GM19025 (cell line): Measurements from ENCODE around the gene WWP2.

Experiments used
- ATAC-seq: cut with Tn5 transposase; IDR thresholded peaks from one replicate; pipeline ENCODE4 v1.9.1; 2021; ENCODE audit warnings: mild to moderate bottlenecking, low read depth, moderate library complexity; ENCODE audit not compliant: unreplicated experiment

Gene WWP2

DNA sequence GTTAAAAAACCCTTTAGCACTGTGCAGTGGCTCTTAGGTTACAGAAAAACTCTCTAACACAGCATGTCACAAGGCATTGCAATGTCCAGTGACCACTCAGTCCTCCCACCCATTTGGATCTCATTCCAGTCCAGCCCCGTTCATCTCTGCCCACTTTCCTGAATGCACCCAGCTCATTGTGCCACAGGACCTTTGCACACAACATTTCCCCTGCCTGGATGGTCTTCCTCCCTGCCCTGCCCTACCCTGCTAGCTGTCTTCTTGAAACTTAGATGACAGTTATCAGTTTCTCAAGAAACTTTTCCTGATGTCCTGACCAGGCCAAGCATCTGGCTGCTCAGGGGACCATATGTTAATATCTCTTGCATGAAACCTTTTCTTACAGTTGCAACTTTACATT is 67.2 kb downstream of the WWP2 start:
- ATAC-seq: no peak

GRCh38 chr16:69830146-69830533 is 68.0 kb downstream of the WWP2 start:
- no peak for ATAC-seq

DNA sequence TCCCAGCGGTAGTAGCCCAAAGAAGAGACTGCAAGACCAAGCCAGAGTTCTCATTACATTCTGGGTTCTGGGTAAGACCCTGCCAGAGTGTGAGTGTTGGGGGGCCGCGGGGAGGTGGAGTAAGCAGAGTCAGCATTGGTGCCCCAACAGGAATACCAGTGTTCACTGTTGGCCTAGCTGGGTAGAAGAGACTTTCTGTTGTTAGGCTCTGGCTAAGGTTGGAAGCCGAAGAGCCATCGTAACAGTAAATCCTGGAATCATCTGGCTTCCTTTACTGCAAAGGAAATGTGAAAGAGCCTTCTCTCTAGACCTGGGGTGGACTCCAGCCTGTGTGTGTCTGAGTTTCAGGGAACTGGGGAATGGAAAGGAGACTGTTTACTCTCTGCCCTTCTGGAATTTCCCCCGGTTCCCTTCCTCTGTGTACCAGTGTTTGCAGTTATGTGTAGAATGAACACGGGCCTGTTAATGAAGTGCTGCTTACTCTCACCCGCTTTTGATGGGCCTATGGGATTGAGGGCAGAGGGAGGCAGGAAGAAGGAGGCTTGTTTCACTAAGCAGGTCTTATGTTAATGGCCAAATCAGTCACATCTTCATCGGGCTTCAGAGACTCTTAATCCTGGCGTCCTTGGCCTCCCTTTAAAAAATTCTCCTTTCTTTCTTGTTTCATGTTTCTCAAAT is 68.5 kb downstream of the WWP2 start:
- ATAC-seq: no peak

- no peak for ATAC-seq
Measured at GRCh38 chr16:69831212-69832123, 69.3 kb downstream of the WWP2 start.

DNA sequence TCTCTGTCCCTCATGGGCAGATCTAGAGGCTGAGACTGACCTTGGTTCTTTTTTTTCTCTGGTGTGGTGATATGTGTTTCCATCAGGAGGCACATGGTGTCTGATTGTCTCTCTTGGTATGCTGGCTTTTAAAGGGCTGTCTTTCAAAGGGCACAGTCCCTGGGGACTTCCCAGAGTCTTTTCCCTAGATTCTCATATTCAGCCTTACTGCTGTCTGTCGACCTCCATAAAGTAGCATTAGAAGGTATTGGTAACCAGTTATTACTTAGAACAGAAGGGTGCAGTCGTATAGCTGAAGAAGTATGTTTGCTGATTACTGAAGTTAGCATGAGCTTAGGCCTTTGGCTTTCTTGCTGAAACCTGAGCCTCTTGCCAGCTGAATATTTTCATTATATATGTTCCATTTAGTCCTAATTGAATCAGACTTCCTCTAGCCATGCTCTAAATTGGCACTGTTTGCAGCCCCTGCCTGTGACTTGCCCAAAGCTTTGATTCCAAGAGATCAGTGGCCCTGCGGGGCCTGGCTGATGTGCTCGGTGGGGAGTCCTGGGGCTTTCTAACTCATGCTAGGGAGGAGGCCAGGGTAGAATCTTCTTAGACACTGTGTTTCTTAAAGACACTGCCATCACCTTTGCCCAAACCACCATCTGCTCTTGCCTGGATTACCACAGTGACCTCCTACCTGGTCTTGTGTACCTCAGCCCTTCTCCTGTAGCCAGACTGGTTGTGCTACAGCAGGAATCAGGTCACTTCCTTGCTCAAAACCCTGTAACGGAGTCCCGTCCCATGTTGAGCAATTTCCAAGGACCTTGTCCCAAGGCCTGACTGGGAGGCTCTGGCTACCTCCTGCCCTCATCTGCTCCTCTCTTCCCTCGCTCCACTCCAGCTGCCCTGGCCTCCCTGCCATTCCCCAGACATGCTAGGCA is 71.5 kb downstream of the WWP2 start:
- ATAC-seq: no peak

DNA sequence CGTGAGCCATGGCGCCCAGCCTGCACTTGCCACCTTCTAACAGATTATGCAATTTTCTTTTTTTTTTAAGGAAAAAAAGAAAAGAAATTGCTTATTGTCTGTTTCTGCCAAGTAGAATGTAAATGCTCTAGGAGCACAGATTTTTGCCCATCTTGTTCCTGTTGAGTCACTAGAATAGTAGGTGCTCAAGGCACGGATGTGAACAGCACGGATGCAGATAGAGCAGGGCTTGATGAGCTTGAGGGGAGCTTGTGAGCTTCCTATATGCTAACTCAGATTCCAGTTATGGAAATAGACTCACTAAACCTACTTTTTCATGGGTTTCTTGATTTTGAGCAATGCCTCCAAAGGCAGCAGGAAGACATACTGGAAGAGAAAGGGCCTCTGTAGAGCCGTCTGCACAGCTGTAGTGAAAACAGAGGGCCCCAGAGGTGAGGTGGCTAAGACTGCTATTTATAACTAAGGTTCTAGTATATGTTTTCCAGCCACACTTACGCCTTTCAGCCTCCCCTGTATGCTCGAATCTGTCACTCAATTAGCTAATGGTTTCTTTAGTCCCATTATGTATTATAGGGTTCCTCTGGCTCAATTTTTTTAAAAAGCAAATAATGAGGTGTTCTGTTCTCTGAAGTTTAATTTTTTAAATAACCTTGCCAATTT is 72.8 kb downstream of the WWP2 start:
- no peak for ATAC-seq

GRCh38 chr16:69836257-69836656 is 74.1 kb downstream of the WWP2 start:
- no peak for ATAC-seq

DNA sequence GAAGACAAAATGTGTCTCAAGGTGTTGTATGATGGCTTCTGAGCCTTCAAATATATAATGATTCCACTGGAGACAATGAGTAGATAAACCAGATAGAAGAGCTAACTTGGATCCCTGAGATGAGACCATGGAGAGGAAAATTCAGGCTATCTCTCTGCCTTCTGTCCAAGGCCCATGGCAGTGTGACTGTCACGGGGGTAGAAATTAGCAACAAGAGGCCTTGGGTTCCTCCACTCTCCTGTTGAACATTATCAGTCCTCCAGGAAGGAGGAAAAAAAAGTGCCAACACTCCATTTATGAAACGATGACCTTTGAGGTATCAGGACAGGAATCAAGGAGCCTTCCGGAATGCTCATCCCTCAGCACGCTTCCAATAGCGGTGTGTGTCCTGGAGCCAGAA is 75.2 kb downstream of the WWP2 start:
- no peak for ATAC-seq

- no peak for ATAC-seq
Measured at GRCh38 chr16:69838489-69838888, 76.4 kb downstream of the WWP2 start.

DNA sequence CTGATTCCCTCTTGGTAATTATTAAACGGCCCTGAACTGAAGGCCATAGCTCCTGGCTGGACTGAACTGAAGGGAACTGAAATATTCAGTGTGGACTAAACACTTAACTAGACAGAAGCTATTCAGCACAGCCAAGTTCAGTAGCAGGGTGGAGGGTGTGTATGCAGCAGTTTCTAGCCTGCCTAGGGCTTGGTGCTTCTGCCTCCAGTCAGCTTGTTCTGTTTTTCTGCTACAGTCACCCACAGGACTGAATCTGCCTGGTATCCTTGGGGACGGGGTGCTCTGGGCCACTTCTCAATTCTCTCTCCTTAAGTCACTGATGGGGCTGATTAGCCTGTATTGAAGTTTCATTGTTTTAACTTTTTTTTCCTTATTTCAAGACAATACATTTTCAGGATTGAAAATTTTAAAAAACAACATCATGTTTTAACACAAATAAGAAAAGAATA is 77.1 kb downstream of the WWP2 start:
- no peak for ATAC-seq

- no peak for ATAC-seq
Measured at GRCh38 chr16:69839798-69840409, 77.8 kb downstream of the WWP2 start.

GRCh38 chr16:69840975-69841374 is 78.8 kb downstream of the WWP2 start:
- ATAC-seq: no peak

DNA sequence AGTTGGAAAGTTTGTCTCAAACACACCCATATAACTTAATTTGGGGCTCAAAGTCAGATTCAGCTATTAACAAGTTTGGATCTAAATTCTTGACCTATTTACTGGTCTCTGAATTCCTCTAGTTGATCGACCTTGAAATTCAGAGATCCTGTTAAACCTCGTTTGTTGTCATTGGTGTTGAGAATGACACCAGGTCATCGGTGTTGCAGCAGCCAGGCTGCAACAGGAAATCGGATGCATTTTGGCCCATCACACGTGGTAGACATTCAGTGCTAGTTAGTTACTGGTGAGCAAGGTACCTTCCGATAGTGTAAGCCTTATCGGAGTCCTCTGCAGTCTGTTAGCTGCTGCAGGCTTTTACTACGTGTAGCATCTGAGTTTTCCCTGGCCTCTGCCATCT is 82.3 kb downstream of the WWP2 start:
- no peak for ATAC-seq

DNA sequence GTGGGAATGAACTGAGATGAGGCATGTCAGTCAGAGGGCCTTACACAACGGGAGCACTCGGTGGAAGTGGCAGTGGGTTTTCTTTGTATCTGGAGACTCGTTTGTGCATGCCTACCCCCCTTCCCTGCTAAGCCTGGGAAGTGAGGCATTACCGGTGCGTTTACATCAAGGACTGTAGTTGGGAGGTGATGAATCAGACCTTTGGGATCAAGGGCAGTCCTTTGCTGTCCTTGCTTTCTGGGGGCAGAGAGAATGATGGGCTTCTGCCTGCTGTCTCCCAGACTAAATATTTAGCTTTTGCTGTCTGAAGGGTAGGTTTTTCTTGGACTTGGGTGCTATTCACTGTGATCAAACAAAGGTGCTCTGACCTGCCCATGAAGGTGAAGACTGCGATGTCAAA is 83.0 kb downstream of the WWP2 start:
- ATAC-seq: no peak

GRCh38 chr16:69847643-69848042 is 85.5 kb downstream of the WWP2 start:
- no peak for ATAC-seq

- no peak for ATAC-seq
Measured at GRCh38 chr16:69848637-69849545, 86.8 kb downstream of the WWP2 start.

DNA sequence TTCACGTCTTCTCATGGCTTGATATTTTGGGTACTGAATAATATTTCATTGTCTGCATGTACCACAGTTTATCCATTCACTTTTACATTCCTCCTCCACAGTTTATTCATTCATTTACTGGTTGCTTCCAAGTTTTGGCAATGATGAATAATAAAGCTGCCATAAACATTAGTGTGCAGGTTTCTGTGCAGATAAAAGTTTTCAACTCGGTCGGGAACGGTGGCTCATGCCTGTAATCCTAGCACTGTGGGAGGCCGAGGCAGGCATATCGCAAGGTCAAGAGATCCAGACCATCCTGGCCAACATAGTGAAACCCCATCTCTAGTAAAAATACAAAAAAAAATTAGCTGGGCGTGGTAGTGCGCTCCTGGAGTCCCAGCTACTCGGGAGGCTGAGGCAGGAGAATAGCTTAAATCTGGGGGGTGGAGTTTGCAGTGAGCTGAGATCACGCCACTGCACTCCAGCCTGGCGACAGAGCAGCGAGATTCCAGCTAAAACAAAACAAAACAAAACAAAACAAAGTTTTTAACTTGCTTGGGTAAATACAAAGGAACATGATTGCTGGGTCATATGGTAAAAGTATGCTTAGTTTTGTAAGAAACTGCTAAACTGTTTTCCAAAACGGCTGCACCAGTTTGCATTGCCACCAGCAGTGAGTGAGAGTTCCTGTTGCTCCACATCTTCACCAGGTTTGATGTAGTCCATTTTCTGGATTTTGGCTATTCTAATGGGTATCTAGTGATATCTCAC is 89.5 kb downstream of the WWP2 start:
- ATAC-seq: no peak

DNA sequence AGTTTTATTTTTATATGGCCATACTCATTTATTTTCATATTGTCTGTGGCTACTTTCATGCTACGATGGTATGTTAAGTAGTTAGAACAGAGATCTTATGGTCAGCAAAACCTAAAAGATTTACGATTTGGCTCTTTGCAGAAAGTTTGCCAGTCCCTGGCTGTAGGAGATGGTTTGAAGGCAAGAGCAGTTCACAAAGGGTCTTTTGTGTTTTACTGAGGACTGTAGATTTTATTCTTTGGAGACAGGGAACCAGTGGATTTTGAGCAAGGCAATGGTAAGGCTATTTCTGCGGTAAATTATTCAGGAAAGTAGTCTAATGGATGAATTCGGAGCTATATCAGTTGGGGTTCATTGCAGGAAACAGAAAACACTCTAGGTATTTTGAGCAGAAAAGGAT is 90.7 kb downstream of the WWP2 start:
- ATAC-seq: no peak
